Liver (tissue), 9 donors: ENCODE measurements around the gene GPR146. TPM values are rescaled to one million over a fixed set of nuclear protein-coding genes. Genes with fewer than 3 reads are reported as not detected.
"Not testable (repeated sequence)": the region's sequence is repeated elsewhere in the genome, so short reads cannot be mapped to it uniquely, and the experiment has no call there.

Experiments
- DNase-seq: peaks from one replicate; pipeline ENCODE4 v3.0.0-alpha.2; 2017; ENCODE audit warnings: low spot score
- H3K27ac ChIP-seq, 2 donors: one replicate each; pipeline ENCODE4 v1.7.0; 2013; ENCODE audit warnings: inconsistent platforms in 2 of 2, low read length in 2 of 2, control low read depth in 1 of 2, low read depth in 1 of 2, mild to moderate bottlenecking in 1 of 2
- H3K27me3 ChIP-seq, 4 donors: one replicate each; pipeline versions ENCODE4 v1.6.1 to v1.7.0; 2013; ENCODE audit warnings: low read length in 3 of 4, inconsistent platforms in 1 of 4, mild to moderate bottlenecking in 1 of 4, moderate library complexity in 1 of 4; ENCODE audit not compliant: control insufficient read depth in 4 of 4, insufficient read depth in 4 of 4
- H3K36me3 ChIP-seq, 4 donors: one replicate each; pipeline versions ENCODE4 v1.6.1 to v1.7.0; 2013; ENCODE audit warnings: low read length in 3 of 4, mild to moderate bottlenecking in 3 of 4, low read depth in 1 of 4, moderate library complexity in 1 of 4; ENCODE audit not compliant: control insufficient read depth in 4 of 4, insufficient read depth in 3 of 4
- H3K4me1 ChIP-seq, 4 donors: one replicate each; pipeline versions ENCODE4 v1.6.1 to v1.7.0; 2013; ENCODE audit warnings: low read length in 3 of 4, mild to moderate bottlenecking in 3 of 4, moderate library complexity in 1 of 4; ENCODE audit not compliant: control insufficient read depth in 4 of 4, insufficient read depth in 4 of 4
- H3K4me3 ChIP-seq, 3 donors: one replicate each; pipeline versions ENCODE4 v1.6.1 to v1.7.0; 2013; ENCODE audit warnings: low read length in 3 of 3, control low read depth in 1 of 3, low read depth in 1 of 3, mild to moderate bottlenecking in 1 of 3
- H3K9ac ChIP-seq, 2 donors: one replicate each; pipeline ENCODE4 v1.7.0; 2013; ENCODE audit warnings: low read length in 2 of 2, mild to moderate bottlenecking in 2 of 2, moderate library complexity in 2 of 2, control low read depth in 1 of 2, low read depth in 1 of 2
- H3K9me3 ChIP-seq, 4 donors: one replicate each; pipeline versions ENCODE4 v1.6.1 to v1.7.0; 2013; ENCODE audit warnings: low read length in 3 of 4; ENCODE audit not compliant: control insufficient read depth in 4 of 4
- GABPA ChIP-seq, 2 donors: IDR thresholded peaks in 1 of 2; conservative IDR thresholded peaks in 1 of 2; 2 replicates each; pipeline ENCODE4 v1.6.1; 2016; ENCODE audit warnings: antibody characterized with exemption in 2 of 2, mild to moderate bottlenecking in 1 of 2, moderate library complexity in 1 of 2
- HNF4A ChIP-seq, 2 donors: conservative IDR thresholded peaks; 2 replicates each; pipeline ENCODE4 v1.6.1; 2016; ENCODE audit warnings: antibody characterized with exemption in 2 of 2, mild to moderate bottlenecking in 2 of 2
- HNF4G ChIP-seq: IDR thresholded peaks from 2 replicates; pipeline ENCODE4 v1.6.1; 2016; ENCODE audit warnings: antibody characterized with exemption
- JUND ChIP-seq, 2 donors: IDR thresholded peaks; 2 replicates each; pipeline ENCODE4 v1.6.1; 2016; ENCODE audit warnings: antibody characterized with exemption in 2 of 2
- NR2F2 ChIP-seq: IDR thresholded peaks from 2 replicates; pipeline ENCODE4 v1.6.1; 2016; ENCODE audit warnings: antibody characterized with exemption
- RAD21 ChIP-seq, 2 donors: IDR thresholded peaks; 2 replicates each; pipeline ENCODE4 v1.6.1; 2016; ENCODE audit warnings: antibody characterized with exemption in 2 of 2, mild to moderate bottlenecking in 2 of 2
- RXRA ChIP-seq, 2 donors: IDR thresholded peaks; 2 replicates each; pipeline ENCODE4 v1.6.1; 2017 to 2018; ENCODE audit warnings: antibody characterized with exemption in 2 of 2, mild to moderate bottlenecking in 1 of 2
- SP1 ChIP-seq: IDR thresholded peaks from 2 replicates; pipeline ENCODE4 v1.6.1; 2018; ENCODE audit warnings: antibody characterized with exemption, mild to moderate bottlenecking
- TAF1 ChIP-seq: conservative IDR thresholded peaks from 2 replicates; pipeline ENCODE4 v1.6.1; 2016; ENCODE audit warnings: antibody characterized with exemption, mild to moderate bottlenecking
- YY1 ChIP-seq: IDR thresholded peaks from 2 replicates; pipeline ENCODE4 v1.6.1; 2016; ENCODE audit warnings: antibody characterized with exemption, mild to moderate bottlenecking
- WGBS: extraction: QIAGEN DNeasy Blood & Tissue Kit; methylation state at CpG from one replicate; pipeline ENCODE4 v1.1.7; 2013; 5-methylcytosine and 5-hydroxymethylcytosine counted together
- polyA plus RNA-seq, 2 donors: library from polyadenylated mRNA; stranded (reverse) in 1 of 2; unstranded in 1 of 2; fragments of 200-250 nt in 1 of 2; fragments of >200 nt in 1 of 2; fragmentation: Nextera tagmentation in 1 of 2; extraction: Ambion mirVana in 1 of 2; gene quantifications; one replicate each; pipeline versions ENCODE4 v1.2.1 to v1.2.3, GENCODE V29; 2013 to 2015
- total RNA-seq, 2 donors: library from RNA; depleted of rRNA; stranded (reverse); fragments of >200 nt; gene quantifications; one replicate each; pipeline ENCODE4 v1.2.3, GENCODE V29; 2014
- TF ChIP-seq, protein P1 (sequence below): IDR thresholded peaks from 2 replicates; pipeline ENCODE4 v1.6.1; 2016; ENCODE audit warnings: antibody characterized with exemption
- TF ChIP-seq, protein P2 (sequence below): IDR thresholded peaks from 2 replicates; pipeline ENCODE4 v1.6.1; 2016; ENCODE audit warnings: antibody characterized with exemption
- TF ChIP-seq, protein P3 (sequence below): IDR thresholded peaks from 2 replicates; pipeline ENCODE4 v1.6.1; 2016; ENCODE audit warnings: antibody characterized with exemption, mild to moderate bottlenecking
- TF ChIP-seq, protein P4 (sequence below): fragments of 150-350 bp; IDR thresholded peaks from 2 replicates; pipeline ENCODE4 v1.5.1; 2017; ENCODE audit warnings: improper control_type of control experiment, low read depth, low read length; ENCODE audit not compliant: missing input control
- TF ChIP-seq, protein P5 (sequence below): IDR thresholded peaks from 2 replicates; pipeline ENCODE4 v1.6.1; 2016; ENCODE audit warnings: antibody characterized with exemption
- donor health status: healthy.
- donor health status: healthy.
- donor health status: healthy.
- donor health status: healthy.
- donor health status: healthy.

GPR146 gene
- total and polyA plus RNA-seq, 4 donors: 15.5 to 33.5 (median 26.7) TPM

DNA sequence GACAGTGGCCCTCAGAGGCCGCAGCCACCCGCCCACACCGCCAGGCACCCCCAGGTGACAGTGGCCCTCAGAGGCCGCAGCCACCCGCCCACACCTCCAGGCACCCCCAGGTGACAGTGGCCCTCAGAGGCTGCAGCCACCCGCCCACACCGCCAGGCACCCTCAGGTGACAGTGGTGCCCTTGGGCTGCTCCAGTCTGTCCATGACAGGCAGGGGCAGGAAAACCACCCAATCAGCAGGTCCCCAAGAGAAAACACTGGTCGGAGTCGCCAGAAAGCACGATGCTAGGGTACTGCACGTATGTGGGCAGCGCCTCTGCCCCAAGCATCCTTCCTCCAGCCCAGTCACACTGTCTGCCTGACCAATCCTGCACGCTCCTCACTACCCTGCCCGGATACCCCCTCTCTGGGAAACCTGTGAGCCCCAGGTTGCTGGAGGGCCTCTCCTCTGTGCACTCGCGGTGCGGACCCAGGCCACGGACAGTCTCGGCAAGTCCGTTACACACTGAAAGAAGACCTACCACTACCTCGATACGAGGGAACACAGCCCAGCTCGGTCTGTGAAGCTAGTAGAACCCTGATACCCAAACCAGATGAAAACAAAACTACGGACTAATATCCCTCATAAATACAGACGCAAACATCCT lies 11.7 kb upstream of the GPR146 start:
- DNase-seq: no peak
- WGBS: 98% methylated on average over 25 of the region's 25 CpGs
- Histone ChIP-seq H3K27ac (no peak overlapping the region), H3K9ac (no peak overlapping the region), H3K4me1 (peaks cover 0 to 6% (median 6%) of the 10 kb centered on the region in 4 donors), H3K4me3 (no peak overlapping the region), H3K27me3 (no peaks in the 10 kb centered on the region), H3K36me3 (no peaks in the 10 kb centered on the region), H3K9me3 (no peaks in the 10 kb centered on the region)
- TF ChIP-seq HNF4A (conservative IDR thresholded peaks at IDR 0.05) (no peak), RXRA (IDR thresholded peaks at IDR 0.05) (no peak), SP1 (no peak), RAD21 (IDR thresholded peaks at IDR 0.05) (no peak), GABPA (IDR thresholded peaks at IDR 0.05 in 1 of 2, conservative IDR thresholded peaks at IDR 0.05 in 1 of 2) (no peak), HNF4G (no peak), JUND (IDR thresholded peaks at IDR 0.05) (no peak), NR2F2 (no peak)
- TF ChIP-seq, protein P1, sequence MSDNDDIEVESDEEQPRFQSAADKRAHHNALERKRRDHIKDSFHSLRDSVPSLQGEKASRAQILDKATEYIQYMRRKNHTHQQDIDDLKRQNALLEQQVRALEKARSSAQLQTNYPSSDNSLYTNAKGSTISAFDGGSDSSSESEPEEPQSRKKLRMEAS: no peak
- TF ChIP-seq, protein P2, sequence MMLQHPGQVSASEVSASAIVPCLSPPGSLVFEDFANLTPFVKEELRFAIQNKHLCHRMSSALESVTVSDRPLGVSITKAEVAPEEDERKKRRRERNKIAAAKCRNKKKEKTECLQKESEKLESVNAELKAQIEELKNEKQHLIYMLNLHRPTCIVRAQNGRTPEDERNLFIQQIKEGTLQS: no peak
- TF ChIP-seq, protein P3, sequence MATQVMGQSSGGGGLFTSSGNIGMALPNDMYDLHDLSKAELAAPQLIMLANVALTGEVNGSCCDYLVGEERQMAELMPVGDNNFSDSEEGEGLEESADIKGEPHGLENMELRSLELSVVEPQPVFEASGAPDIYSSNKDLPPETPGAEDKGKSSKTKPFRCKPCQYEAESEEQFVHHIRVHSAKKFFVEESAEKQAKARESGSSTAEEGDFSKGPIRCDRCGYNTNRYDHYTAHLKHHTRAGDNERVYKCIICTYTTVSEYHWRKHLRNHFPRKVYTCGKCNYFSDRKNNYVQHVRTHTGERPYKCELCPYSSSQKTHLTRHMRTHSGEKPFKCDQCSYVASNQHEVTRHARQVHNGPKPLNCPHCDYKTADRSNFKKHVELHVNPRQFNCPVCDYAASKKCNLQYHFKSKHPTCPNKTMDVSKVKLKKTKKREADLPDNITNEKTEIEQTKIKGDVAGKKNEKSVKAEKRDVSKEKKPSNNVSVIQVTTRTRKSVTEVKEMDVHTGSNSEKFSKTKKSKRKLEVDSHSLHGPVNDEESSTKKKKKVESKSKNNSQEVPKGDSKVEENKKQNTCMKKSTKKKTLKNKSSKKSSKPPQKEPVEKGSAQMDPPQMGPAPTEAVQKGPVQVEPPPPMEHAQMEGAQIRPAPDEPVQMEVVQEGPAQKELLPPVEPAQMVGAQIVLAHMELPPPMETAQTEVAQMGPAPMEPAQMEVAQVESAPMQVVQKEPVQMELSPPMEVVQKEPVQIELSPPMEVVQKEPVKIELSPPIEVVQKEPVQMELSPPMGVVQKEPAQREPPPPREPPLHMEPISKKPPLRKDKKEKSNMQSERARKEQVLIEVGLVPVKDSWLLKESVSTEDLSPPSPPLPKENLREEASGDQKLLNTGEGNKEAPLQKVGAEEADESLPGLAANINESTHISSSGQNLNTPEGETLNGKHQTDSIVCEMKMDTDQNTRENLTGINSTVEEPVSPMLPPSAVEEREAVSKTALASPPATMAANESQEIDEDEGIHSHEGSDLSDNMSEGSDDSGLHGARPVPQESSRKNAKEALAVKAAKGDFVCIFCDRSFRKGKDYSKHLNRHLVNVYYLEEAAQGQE: no peak
- TF ChIP-seq, protein P4, sequence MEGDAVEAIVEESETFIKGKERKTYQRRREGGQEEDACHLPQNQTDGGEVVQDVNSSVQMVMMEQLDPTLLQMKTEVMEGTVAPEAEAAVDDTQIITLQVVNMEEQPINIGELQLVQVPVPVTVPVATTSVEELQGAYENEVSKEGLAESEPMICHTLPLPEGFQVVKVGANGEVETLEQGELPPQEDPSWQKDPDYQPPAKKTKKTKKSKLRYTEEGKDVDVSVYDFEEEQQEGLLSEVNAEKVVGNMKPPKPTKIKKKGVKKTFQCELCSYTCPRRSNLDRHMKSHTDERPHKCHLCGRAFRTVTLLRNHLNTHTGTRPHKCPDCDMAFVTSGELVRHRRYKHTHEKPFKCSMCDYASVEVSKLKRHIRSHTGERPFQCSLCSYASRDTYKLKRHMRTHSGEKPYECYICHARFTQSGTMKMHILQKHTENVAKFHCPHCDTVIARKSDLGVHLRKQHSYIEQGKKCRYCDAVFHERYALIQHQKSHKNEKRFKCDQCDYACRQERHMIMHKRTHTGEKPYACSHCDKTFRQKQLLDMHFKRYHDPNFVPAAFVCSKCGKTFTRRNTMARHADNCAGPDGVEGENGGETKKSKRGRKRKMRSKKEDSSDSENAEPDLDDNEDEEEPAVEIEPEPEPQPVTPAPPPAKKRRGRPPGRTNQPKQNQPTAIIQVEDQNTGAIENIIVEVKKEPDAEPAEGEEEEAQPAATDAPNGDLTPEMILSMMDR: no peak

DNA sequence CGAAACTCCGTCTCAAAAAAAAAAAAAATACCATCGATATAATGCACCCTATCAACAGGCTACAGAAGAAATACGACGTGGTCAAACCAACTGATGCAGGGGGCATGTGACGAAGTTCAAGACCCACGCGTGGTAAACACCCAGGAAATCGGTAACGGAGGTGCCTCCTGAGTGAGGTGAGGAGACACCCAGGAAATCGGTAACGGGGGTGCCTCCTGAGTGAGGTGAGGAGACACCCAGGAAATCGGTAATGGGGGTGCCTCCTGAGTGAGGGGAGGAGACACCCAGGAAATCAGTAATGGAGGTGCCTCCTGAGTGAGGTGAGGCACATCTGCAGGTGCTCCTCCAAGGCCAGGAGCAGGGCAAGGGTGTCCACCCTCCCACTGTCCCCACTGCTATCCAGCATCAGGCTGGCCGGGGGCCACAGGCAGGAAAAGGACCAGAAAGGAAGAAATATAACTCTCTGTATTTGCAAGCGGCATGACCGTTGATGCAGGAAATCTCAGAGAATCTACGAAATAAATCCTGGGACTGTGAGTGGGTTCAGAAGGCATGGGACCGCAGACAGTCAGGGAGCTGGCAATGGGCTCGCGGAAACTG lies 10.7 kb upstream of the GPR146 start:
- WGBS: 92% methylated on average over 20 of the region's 20 CpGs
- no peak for DNase-seq
- Histone ChIP-seq H3K9ac (no peak overlapping the region), H3K9me3 (no peaks in the 10 kb centered on the region), H3K36me3 (no peaks in the 10 kb centered on the region), H3K27me3 (no peaks in the 10 kb centered on the region), H3K4me3 (no peak overlapping the region), H3K27ac (no peak overlapping the region), H3K4me1 (peaks cover 0 to 6% (median 5%) of the 10 kb centered on the region in 4 donors)
- TF ChIP-seq YY1 (no peak), TAF1 (no peak), JUND (IDR thresholded peaks at IDR 0.05) (no peak)
- TF ChIP-seq, protein P1: no peak
- TF ChIP-seq, protein P5, sequence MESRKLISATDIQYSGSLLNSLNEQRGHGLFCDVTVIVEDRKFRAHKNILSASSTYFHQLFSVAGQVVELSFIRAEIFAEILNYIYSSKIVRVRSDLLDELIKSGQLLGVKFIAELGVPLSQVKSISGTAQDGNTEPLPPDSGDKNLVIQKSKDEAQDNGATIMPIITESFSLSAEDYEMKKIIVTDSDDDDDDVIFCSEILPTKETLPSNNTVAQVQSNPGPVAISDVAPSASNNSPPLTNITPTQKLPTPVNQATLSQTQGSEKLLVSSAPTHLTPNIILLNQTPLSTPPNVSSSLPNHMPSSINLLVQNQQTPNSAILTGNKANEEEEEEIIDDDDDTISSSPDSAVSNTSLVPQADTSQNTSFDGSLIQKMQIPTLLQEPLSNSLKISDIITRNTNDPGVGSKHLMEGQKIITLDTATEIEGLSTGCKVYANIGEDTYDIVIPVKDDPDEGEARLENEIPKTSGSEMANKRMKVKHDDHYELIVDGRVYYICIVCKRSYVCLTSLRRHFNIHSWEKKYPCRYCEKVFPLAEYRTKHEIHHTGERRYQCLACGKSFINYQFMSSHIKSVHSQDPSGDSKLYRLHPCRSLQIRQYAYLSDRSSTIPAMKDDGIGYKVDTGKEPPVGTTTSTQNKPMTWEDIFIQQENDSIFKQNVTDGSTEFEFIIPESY: no peak

DNA sequence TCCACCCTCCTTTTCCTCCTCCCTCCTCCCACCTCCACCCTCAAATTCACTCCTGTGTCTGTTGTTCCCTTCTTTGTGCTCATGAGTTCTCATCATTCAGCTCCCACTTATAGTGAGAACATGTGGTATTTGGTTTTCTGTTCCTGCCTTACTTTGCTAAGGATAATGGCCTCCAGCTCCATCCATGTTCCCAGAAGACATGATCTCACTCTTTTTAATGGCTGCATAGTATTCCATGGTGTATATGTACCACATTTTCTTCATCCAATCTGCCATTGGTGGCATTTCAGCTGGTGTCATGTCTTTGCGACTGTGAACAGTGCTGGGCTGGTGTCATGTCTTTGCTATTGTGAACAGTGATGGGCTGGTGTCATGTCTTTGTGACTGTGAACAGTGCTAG lies 9.6 kb upstream of the GPR146 start:
- not testable (repeated sequence) for H3K4me1 ChIP-seq, DNase-seq

More for the DNA sequence above, 9.6 kb upstream of the GPR146 start:
- H3K9ac ChIP-seq, H3K27ac ChIP-seq, H3K36me3 ChIP-seq, H3K9me3 ChIP-seq, H3K4me3 ChIP-seq, H3K27me3 ChIP-seq: not testable (repeated sequence)
- 96% methylated on average over 1 of the region's 1 CpG for WGBS
